Keratinocyte (primary cell): Measurements from ENCODE around the gene TEX28. TPM values are rescaled to one million over a fixed set of nuclear protein-coding genes. Genes with fewer than 3 reads are reported as not detected.

Experiments used
- DNase-seq: peaks from one replicate; pipeline ENCODE4 v3.0.0-alpha.2; 2011; ENCODE audit warnings: low read depth, missing footprints, low spot score
- FAIRE-seq: peaks from 2 replicates; lab custom pipeline; 2011; peaks lifted over from hg19 to GRCh38; lab: Jason Lieb, UNC
- H2AFZ ChIP-seq: 2 replicates; pipeline ENCODE4 v1.6.0; 2012; ENCODE audit warnings: low read length, control low read depth, inconsistent platforms; ENCODE audit not compliant: control insufficient read depth
- H3K27ac ChIP-seq: 2 replicates; pipeline ENCODE4 v1.5.1; 2011; ENCODE audit warnings: low read length; ENCODE audit not compliant: control insufficient read depth, insufficient read depth
- H3K27me3 ChIP-seq: 3 replicates; pipeline ENCODE4 v1.6.0; 2011; ENCODE audit warnings: low read length; ENCODE audit not compliant: control insufficient read depth, insufficient read depth; ENCODE audit errors: extremely low read depth
- H3K36me3 ChIP-seq, 2 experiments: 2 replicates in 1 of 2; 3 replicates in 1 of 2; pipeline ENCODE4 v1.5.1; 2011; ENCODE audit warnings: low read length in 2 of 2, mild to moderate bottlenecking in 1 of 2; ENCODE audit not compliant: control insufficient read depth in 2 of 2, insufficient read depth in 2 of 2; ENCODE audit errors: extremely low read depth in 1 of 2
- H3K4me1 ChIP-seq: 3 replicates; pipeline ENCODE4 v1.5.1; 2011; ENCODE audit warnings: low read length; ENCODE audit not compliant: control insufficient read depth, insufficient read depth; ENCODE audit errors: extremely low read depth
- H3K4me2 ChIP-seq: 3 replicates; pipeline ENCODE4 v1.6.0; 2011; ENCODE audit warnings: low read depth, low read length; ENCODE audit not compliant: control insufficient read depth, insufficient read depth; ENCODE audit errors: extremely low read depth
- H3K4me3 ChIP-seq, 3 experiments: fragments of 200-600 bp in 1 of 3; sonication (generic) in 1 of 3; 2 replicates in 2 of 3; 3 replicates in 1 of 3; pipeline ENCODE4 v1.5.1; 2011 to 2016; ENCODE audit warnings: low read length in 3 of 3, mild to moderate bottlenecking in 3 of 3, control low read depth in 2 of 3, inconsistent platforms in 1 of 3, low read depth in 1 of 3, mixed read lengths in 1 of 3, mixed run types in 1 of 3, moderate library complexity in 1 of 3; ENCODE audit not compliant: control insufficient read depth in 2 of 3, insufficient read depth in 2 of 3; ENCODE audit errors: extremely low read depth in 1 of 3
- H3K79me2 ChIP-seq: 2 replicates; pipeline ENCODE4 v1.6.0; 2012; ENCODE audit warnings: low read length; ENCODE audit not compliant: control insufficient read depth, insufficient read depth
- H3K9ac ChIP-seq: 3 replicates; pipeline ENCODE4 v1.6.0; 2011; ENCODE audit warnings: low read length; ENCODE audit not compliant: control insufficient read depth, insufficient read depth; ENCODE audit errors: extremely low read depth
- H3K9me1 ChIP-seq: 3 replicates; pipeline ENCODE4 v1.6.0; 2011; ENCODE audit warnings: low read length; ENCODE audit not compliant: control insufficient read depth, insufficient read depth; ENCODE audit errors: extremely low read depth
- H3K9me3 ChIP-seq: 2 replicates; pipeline ENCODE4 v1.5.1; 2012; ENCODE audit warnings: low read depth, low read length; ENCODE audit not compliant: control insufficient read depth
- H4K20me1 ChIP-seq: 3 replicates; pipeline ENCODE4 v1.6.0; 2011; ENCODE audit warnings: low read length; ENCODE audit not compliant: control insufficient read depth, insufficient read depth; ENCODE audit errors: extremely low read depth
- CTCF ChIP-seq, 3 experiments: IDR thresholded peaks in 1 of 3; conservative IDR thresholded peaks in 1 of 3; optimal IDR thresholded peaks in 1 of 3; 2 replicates in 2 of 3; 3 replicates in 1 of 3; pipeline versions ENCODE3 to v1.5.1; 2011; ENCODE audit warnings: low read length in 3 of 3, mild to moderate bottlenecking in 3 of 3, moderate library complexity in 2 of 3, control low read depth in 1 of 3, inconsistent platforms in 1 of 3; ENCODE audit not compliant: insufficient read depth in 2 of 3; ENCODE audit errors: extremely low read depth in 1 of 3
- EZH2 ChIP-seq: IDR thresholded peaks from one replicate; pipeline ENCODE4 v1.6.1; 2012; ENCODE audit warnings: inconsistent platforms, mild to moderate bottlenecking, low read length, moderate library complexity
- dilution Hi-C: fragments of 300-500 bp; cut with MboI; formaldehyde crosslinking; loops from one replicate; pipeline ENCODE4 v1.7.0; 2020; ENCODE audit warnings: low sequenced_read_pairs; ENCODE audit not compliant: extremely low pct_ligation_motif_present
- polyA plus RNA-seq, 5 experiments: library from polyadenylated mRNA; depleted of rRNA in 3 of 5; stranded (reverse) in 3 of 5; stranded (forward) in 1 of 5; unstranded in 1 of 5; fragments of >200 nt; gene quantifications; 1 replicate in 1 of 5; 2 replicates in 3 of 5; 3 replicates in 1 of 5; pipeline versions ENCODE4 v1.2.1 to v1.2.3, GENCODE V29; 2011 to 2012; ENCODE audit warnings: missing spikeins in 2 of 5, low read depth in 1 of 5, low replicate concordance in 1 of 5

Gene TEX28
- polyA plus RNA-seq, 1 donor (not counting 4 experiments of a cell fraction or from before 2014, with no cell fraction given): not detected

- H4K20me1 ChIP-seq: no peaks in the 10 kb centered on the region
Measured at GRCh38 chrX:154321594-154321993, 26.7 kb upstream of the TEX28 start.

GRCh38 chrX:154321152-154321551 lies 26.2 kb upstream of the TEX28 start:
- no peak overlapping the region for H3K9ac ChIP-seq
- no peak for FAIRE-seq
- H3K79me2 ChIP-seq: no peaks in the 10 kb centered on the region
- no peak overlapping the region for H3K4me2 ChIP-seq
- no peaks in the 10 kb centered on the region for H4K20me1 ChIP-seq
- H3K27me3 ChIP-seq: peaks cover 8% of the 10 kb centered on the region
- no peak overlapping the region for H3K27ac ChIP-seq
- no peaks in the 10 kb centered on the region for H3K4me1 ChIP-seq
- H3K36me3 ChIP-seq: no peaks in the 10 kb centered on the region
- H3K9me3 ChIP-seq: no peaks in the 10 kb centered on the region
- dilution Hi-C loops: no loop called here
- H2AFZ ChIP-seq: no peak overlapping the region
- H3K4me3 ChIP-seq: no peak overlapping the region
- no peak for DNase-seq
- TF ChIP-seq CTCF (optimal IDR thresholded peaks at IDR 0.05 in 1 of 3, IDR thresholded peaks at IDR 0.05 in 1 of 3, conservative IDR thresholded peaks at IDR 0.05 in 1 of 3; ENCODE audit: extremely low read depth in 1 of 3, insufficient read depth in 2 of 3, low read length in 3 of 3) (no peak), EZH2 (no peak)
- H3K9me1 ChIP-seq: no peaks in the 10 kb centered on the region

More at GRCh38 chrX:154321594-154321993, 26.7 kb upstream of the TEX28 start:
- Histone ChIP-seq H3K9ac (no peak overlapping the region), H3K27me3 (peaks cover 8% of the 10 kb centered on the region), H3K4me2 (no peak overlapping the region), H3K4me1 (no peaks in the 10 kb centered on the region), H3K36me3 (no peaks in the 10 kb centered on the region), H3K27ac (no peak overlapping the region), H3K4me3 (no peak overlapping the region), H2AFZ (no peak overlapping the region), H3K79me2 (no peaks in the 10 kb centered on the region), H3K9me3 (no peaks in the 10 kb centered on the region), H3K9me1 (no peaks in the 10 kb centered on the region)
- TF ChIP-seq EZH2: no peak
- TF ChIP-seq CTCF (optimal IDR thresholded peaks at IDR 0.05 in 1 of 3, IDR thresholded peaks at IDR 0.05 in 1 of 3, conservative IDR thresholded peaks at IDR 0.05 in 1 of 3; ENCODE audit: extremely low read depth in 1 of 3, insufficient read depth in 2 of 3, low read length in 3 of 3): peak in 2 of 3 experiments; percentile 21 to 58
- no peak for DNase-seq
- FAIRE-seq: no peak
- dilution Hi-C loops: no loop called here
